SK-N-SH (cell line): Measurements from ENCODE around the gene CNN2. TPM values are rescaled to one million over a fixed set of nuclear protein-coding genes. Genes with fewer than 3 reads are reported as not detected.
A peak's percentile ranks its signal among the peaks of the same experiment; 100 is the strongest.

ENCODE experiments used
- CTCF ChIA-PET: fragments of 300-600, 350-600 bp; formaldehyde crosslinking; extraction: SDS; loops from one replicate; lab custom pipeline; 2021; lab: Yijun Ruan, JAX
- POLR2A ChIA-PET: fragments of 350-600 bp; sonication (Branson Sonifier 250); formaldehyde crosslinking; extraction: SDS; loops from one replicate; lab custom pipeline; 2020; ENCODE audit warnings: antibody characterized with exemption, inconsistent platforms; lab: Yijun Ruan, JAX
- DNase-seq: peaks from one replicate; pipeline ENCODE4 v3.0.0; 2012
- H2AFZ ChIP-seq: fragments of 200-600 bp; sonication (generic); 2 replicates; pipeline ENCODE4 v1.8.1; 2016; ENCODE audit warnings: antibody characterized with exemption, mild to moderate bottlenecking, low read depth
- H3F3A ChIP-seq: fragments of 200-600 bp; sonication (generic); replicated peaks from 2 replicates; pipeline ENCODE3; 2016; ENCODE audit warnings: antibody characterized with exemption, mild to moderate bottlenecking; ENCODE audit not compliant: insufficient read depth
- H3K27ac ChIP-seq, 2 experiments: fragments of 200-500 bp in 1 of 2; fragments of 200-600 bp in 1 of 2; sonication (Bioruptor generic) in 1 of 2; sonication (generic), shearing (Covaris generic) in 1 of 2; 2 replicates each; pipeline versions ENCODE4 v1.5.1 to v1.6.1; 2014 to 2016; ENCODE audit warnings: low read depth in 2 of 2, inconsistent platforms in 1 of 2, low read length in 1 of 2, mild to moderate bottlenecking in 1 of 2, mixed read lengths in 1 of 2
- H3K27me3 ChIP-seq: fragments of 200-600 bp; sonication (generic), shearing (Covaris generic); 2 replicates; pipeline ENCODE4 v1.6.1; 2016; ENCODE audit warnings: mixed run types; ENCODE audit not compliant: insufficient read depth
- H3K36me3 ChIP-seq, 2 experiments: fragments of 200-500 bp in 1 of 2; fragments of 200-600 bp in 1 of 2; sonication (Bioruptor generic) in 1 of 2; sonication (generic) in 1 of 2; replicated peaks in 1 of 2; 2 replicates each; pipeline versions ENCODE3 to v1.5.1; 2014 to 2016; ENCODE audit warnings: low read length in 1 of 2, mild to moderate bottlenecking in 1 of 2; ENCODE audit not compliant: insufficient read depth in 2 of 2, control insufficient read depth in 1 of 2
- H3K4me1 ChIP-seq, 2 experiments: fragments of 200-500 bp in 1 of 2; fragments of 200-600 bp in 1 of 2; sonication (Bioruptor generic) in 1 of 2; sonication (generic), shearing (Covaris generic) in 1 of 2; 2 replicates each; pipeline versions ENCODE4 v1.5.1 to v1.6.1; 2014 to 2016; ENCODE audit warnings: low read depth in 1 of 2, low read length in 1 of 2, mixed run types in 1 of 2; ENCODE audit not compliant: insufficient read depth in 2 of 2, control insufficient read depth in 1 of 2
- H3K4me2 ChIP-seq: fragments of 200-600 bp; sonication (generic), shearing (Covaris generic); 2 replicates; pipeline ENCODE4 v1.6.1; 2017; ENCODE audit warnings: mixed run types
- H3K4me3 ChIP-seq, 2 experiments: fragments of 200-500 bp in 1 of 2; fragments of 200-600 bp in 1 of 2; sonication (Bioruptor generic) in 1 of 2; sonication (generic), shearing (Covaris generic) in 1 of 2; 2 replicates each; pipeline versions ENCODE4 v1.5.1 to v1.8.1; 2014 to 2016; ENCODE audit warnings: low read depth in 2 of 2, inconsistent platforms in 1 of 2, low read length in 1 of 2, mild to moderate bottlenecking in 1 of 2, mixed read lengths in 1 of 2, moderate library complexity in 1 of 2
- H3K79me2 ChIP-seq: fragments of 200-600 bp; sonication (generic); 2 replicates; pipeline ENCODE4 v1.8.1; 2017; ENCODE audit warnings: mild to moderate bottlenecking; ENCODE audit not compliant: insufficient read depth
- H3K9ac ChIP-seq: fragments of 200-600 bp; sonication (generic); 2 replicates; pipeline ENCODE4 v1.6.1; 2017; ENCODE audit warnings: mixed run types
- H3K9me2 ChIP-seq: fragments of 200-600 bp; sonication (generic); 2 replicates; pipeline ENCODE4 v1.6.1; 2017; ENCODE audit warnings: mixed run types
- H3K9me3 ChIP-seq: fragments of 200-600 bp; sonication (generic); 2 replicates; pipeline ENCODE4 v1.6.1; 2017; ENCODE audit warnings: mixed run types, mild to moderate bottlenecking, moderate library complexity
- H4K20me1 ChIP-seq: fragments of 200-600 bp; sonication (generic); 2 replicates; pipeline ENCODE4 v1.6.1; 2017; ENCODE audit warnings: mild to moderate bottlenecking, mixed run types; ENCODE audit not compliant: insufficient read depth
- EZH2phosphoT487 ChIP-seq: fragments of 200-600 bp; sonication (generic); IDR thresholded peaks from 2 replicates; pipeline ENCODE4 v1.6.1; 2017; ENCODE audit warnings: low read depth, mixed run types, mild to moderate bottlenecking, antibody characterized with exemption, moderate library complexity, borderline replicate concordance
- IRF3 ChIP-seq: fragments of 150-350 bp; IDR thresholded peaks from 2 replicates; pipeline ENCODE4 v1.6.1; 2016; ENCODE audit warnings: mild to moderate bottlenecking, low read depth, low read length
- MEF2A ChIP-seq: IDR thresholded peaks from 2 replicates; pipeline ENCODE4 v1.4.0; 2012; ENCODE audit warnings: low read depth, borderline replicate concordance
- NFIC ChIP-seq: IDR thresholded peaks from 2 replicates; pipeline ENCODE4 v1.4.0; 2012; ENCODE audit warnings: borderline replicate concordance
- PBX3 ChIP-seq: IDR thresholded peaks from 2 replicates; pipeline ENCODE4; 2012
- POLR2AphosphoS5 ChIP-seq: IDR thresholded peaks from 2 replicates; pipeline ENCODE4 v1.6.1; 2012; ENCODE audit warnings: low read depth, low read length
- RAD21 ChIP-seq: IDR thresholded peaks from 2 replicates; pipeline ENCODE4 v1.6.1; 2012; ENCODE audit warnings: mild to moderate bottlenecking, low read length
- RCOR1 ChIP-seq: fragments of 150-350 bp; IDR thresholded peaks from 2 replicates; pipeline ENCODE4 v1.6.1; 2017; ENCODE audit warnings: antibody characterized with exemption, low read length
- REST ChIP-seq: IDR thresholded peaks from 2 replicates; pipeline ENCODE4 v1.6.1; 2012; ENCODE audit warnings: mild to moderate bottlenecking, low read depth, low read length, moderate library complexity
- RFX5 ChIP-seq: IDR thresholded peaks from 2 replicates; pipeline ENCODE4 v1.6.1; 2012; ENCODE audit warnings: mild to moderate bottlenecking, improper control_type of control experiment, low read length
- SIN3A ChIP-seq: IDR thresholded peaks from 2 replicates; pipeline ENCODE4 v1.6.1; 2012; ENCODE audit warnings: low read depth, mild to moderate bottlenecking, low read length, moderate library complexity, borderline replicate concordance
- SMC3 ChIP-seq: IDR thresholded peaks from 2 replicates; pipeline ENCODE4 v1.6.1; 2012; ENCODE audit warnings: low read depth, low read length, improper control_type of control experiment
- TCF12 ChIP-seq: IDR thresholded peaks from 2 replicates; pipeline ENCODE4 v1.4.0; 2012
- USF1 ChIP-seq: IDR thresholded peaks from 2 replicates; pipeline ENCODE4 v1.4.0; 2012; ENCODE audit warnings: low read depth, borderline replicate concordance
- YY1 ChIP-seq: IDR thresholded peaks from 2 replicates; pipeline ENCODE4 v1.4.0; 2012; ENCODE audit warnings: low read depth, mild to moderate bottlenecking
- WGBS: methylation state at CpG from one replicate; pipeline ENCODE4 v1.1.6; 2017; ENCODE audit warnings: low lambda C conversion rate; 5-methylcytosine and 5-hydroxymethylcytosine counted together
- polyA plus RNA-seq, 3 experiments: library from polyadenylated mRNA; depleted of rRNA; stranded (reverse); fragments of >200 nt; gene quantifications; 2 replicates each; pipeline ENCODE4 v1.2.3, GENCODE V29; 2012

The CNN2 gene
- polyA plus RNA-seq, 1 of the 3 experiments (the other 2 are of a cell fraction): 279 TPM

GRCh38 chr19:1072371-1073015, 46.1 kb downstream of the CNN2 start:
- Histone ChIP-seq H3K4me1 (peaks cover 0 to 7% of the 10 kb centered on the region in 2 experiments; a peak in 1 of 4 replicates), H4K20me1 (no peaks in the 10 kb centered on the region), H3F3A (peaks cover 18% of the 10 kb centered on the region), H3K4me2 (no peak overlapping the region), H3K27me3 (peaks cover 35% of the 10 kb centered on the region), H3K27ac (no peak overlapping the region), H3K9ac (no peak overlapping the region), H3K9me2 (no peaks in the 10 kb centered on the region), H2AFZ (no peak overlapping the region), H3K79me2 (no peaks in the 10 kb centered on the region), H3K9me3 (no peaks in the 10 kb centered on the region), H3K4me3 (no peak overlapping the region), H3K36me3 (no peaks in the 10 kb centered on the region)
- POLR2A ChIA-PET: no interaction called here
- TF ChIP-seq USF1 (no peak), MEF2A (no peak), POLR2AphosphoS5 (no peak), TCF12 (no peak), SMC3 (no peak), REST (no peak), NFIC (no peak), RFX5 (no peak)
- 80% methylated on average over 9 of the region's 11 CpGs for WGBS
- CTCF ChIA-PET: interaction anchor here (1.0 to 2.7 kb wide), 7 partner anchors 8 to 172 kb away, joined by 3 to 11 read pairs (median 4); partner anchors contain the start of gene WDR18
- no peak for DNase-seq

GRCh38 chr19:1073063-1073955, 46.9 kb downstream of the CNN2 start:
- peaks cover 18% of the 10 kb centered on the region for H3F3A ChIP-seq
- TF ChIP-seq RAD21 (no peak), IRF3 (no peak), PBX3 (no peak), POLR2AphosphoS5 (no peak), RCOR1 (no peak), SIN3A (no peak), YY1 (no peak), SMC3 (no peak), EZH2phosphoT487 (no peak)

More at GRCh38 chr19:1073063-1073955, 46.9 kb downstream of the CNN2 start:
- Histone ChIP-seq H3K79me2 (no peaks in the 10 kb centered on the region), H3K4me2 (0 out of 2 replicates have a peak overlapping the region, but pooled peaks have one; percentile 89), H4K20me1 (no peaks in the 10 kb centered on the region), H3K4me3 (no peak overlapping the region), H3K27ac (no peak overlapping the region), H3K9ac (no peak overlapping the region), H3K9me2 (no peaks in the 10 kb centered on the region), H3K4me1 (peaks cover 0 to 5% of the 10 kb centered on the region in 2 experiments; a peak in 1 of 4 replicates), H3K36me3 (no peaks in the 10 kb centered on the region), H2AFZ (no peak overlapping the region), H3K27me3 (peaks cover 27% of the 10 kb centered on the region), H3K9me3 (no peaks in the 10 kb centered on the region)
- POLR2A ChIA-PET: no interaction called here
- DNase-seq: no peak
- CTCF ChIA-PET: interaction anchor here (1.0 to 2.2 kb wide), 3 partner anchors 9 to 90 kb away, joined by 3 to 8 read pairs (median 4); partner anchors contain the start of gene WDR18
- 93% methylated on average over 25 of the region's 30 CpGs for WGBS
